ENCODE measurements around the gene LMLN.

Gene LMLN

DNA sequence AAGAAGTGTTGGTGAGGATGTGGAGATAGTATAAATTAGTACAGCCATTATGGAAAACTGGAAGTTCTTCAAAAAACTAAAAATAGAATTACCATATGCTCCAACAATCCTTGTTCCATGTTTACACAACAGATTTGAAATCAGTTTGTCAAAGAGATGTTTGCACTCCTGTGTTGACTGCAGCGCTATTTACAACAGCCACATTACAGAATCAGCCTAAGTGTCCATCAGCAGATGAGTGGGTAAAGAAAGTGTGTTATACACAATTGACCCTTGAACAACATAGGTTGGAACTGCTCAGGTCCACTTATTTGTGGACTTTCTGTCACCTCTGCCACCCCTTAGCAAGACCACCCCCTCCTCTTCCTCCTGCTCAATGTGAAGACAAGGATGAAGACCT, 34.7 kb downstream of the LMLN start:
- Histone ChIP-seq H3K36me3 (ENCODE audit: insufficient read depth, low read depth, low read length) (no peaks in the 10 kb centered on the region), H3K4me1 (ENCODE audit: insufficient read depth, low read length) (no peaks in the 10 kb centered on the region), H3K4me3 (ENCODE audit: low read length) (no peak overlapping the region), H3K27ac (ENCODE audit: low read length) (no peak overlapping the region), H3K9me3 (ENCODE audit: insufficient read depth, low read depth, low read length) (no peaks in the 10 kb centered on the region), H3K9ac (ENCODE audit: low read depth, low read length) (no peak overlapping the region), H3K27me3 (ENCODE audit: insufficient read depth, low read length) (no peaks in the 10 kb centered on the region)

DNA sequence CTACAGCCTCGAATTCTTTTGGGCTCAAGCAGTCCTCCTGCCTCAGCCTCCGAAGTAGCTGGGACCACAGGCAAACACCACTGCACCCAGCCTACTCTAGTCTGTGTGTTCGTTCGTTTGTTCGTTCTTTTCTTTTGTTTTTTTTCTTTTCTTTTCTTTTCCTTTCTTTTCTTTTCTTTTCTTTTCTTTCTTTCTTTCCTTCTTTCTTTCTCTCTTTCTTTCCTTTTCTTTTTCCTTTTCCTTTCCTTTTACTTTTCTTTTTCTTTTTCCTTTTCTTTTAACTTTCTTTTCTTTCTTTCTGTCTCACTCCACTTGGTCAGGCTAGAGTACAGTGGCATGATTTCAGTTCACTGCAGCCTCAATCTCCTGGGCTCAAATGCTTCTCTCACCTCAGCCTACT, 36.8 kb downstream of the LMLN start:
- Histone ChIP-seq H3K4me1 (ENCODE audit: insufficient read depth, low read length) (no peaks in the 10 kb centered on the region), H3K9me3 (ENCODE audit: insufficient read depth, low read depth, low read length) (no peaks in the 10 kb centered on the region), H3K9ac (ENCODE audit: low read depth, low read length) (no peak overlapping the region), H3K36me3 (ENCODE audit: insufficient read depth, low read depth, low read length) (no peaks in the 10 kb centered on the region), H3K27ac (ENCODE audit: low read length) (no peak overlapping the region), H3K27me3 (ENCODE audit: insufficient read depth, low read length) (no peaks in the 10 kb centered on the region), H3K4me3 (ENCODE audit: low read length) (no peak overlapping the region)

DNA sequence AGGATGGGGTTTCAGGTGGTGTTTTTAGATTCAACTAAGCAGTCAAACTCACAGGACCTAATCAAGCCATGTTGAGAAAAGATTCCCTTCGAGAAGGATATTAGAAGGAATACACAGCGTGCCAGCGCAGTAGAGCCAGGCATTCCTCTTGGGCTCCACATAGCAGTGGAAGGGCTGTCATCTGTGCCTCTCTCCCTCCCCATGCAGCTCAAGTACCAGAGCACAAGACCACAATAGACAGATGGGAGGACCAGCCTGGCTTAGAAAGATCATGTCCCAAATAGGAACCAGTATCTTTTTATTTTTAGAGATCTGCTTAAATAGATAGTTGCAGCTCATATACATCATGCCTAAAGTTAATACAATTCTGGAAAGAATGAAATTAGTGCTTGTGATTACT, 37.9 kb downstream of the LMLN start:
- Histone ChIP-seq H3K27ac (ENCODE audit: low read length) (no peak overlapping the region), H3K27me3 (ENCODE audit: insufficient read depth, low read length) (no peaks in the 10 kb centered on the region), H3K4me3 (ENCODE audit: low read length) (no peak overlapping the region), H3K4me1 (ENCODE audit: insufficient read depth, low read length) (no peaks in the 10 kb centered on the region), H3K36me3 (ENCODE audit: insufficient read depth, low read depth, low read length) (no peaks in the 10 kb centered on the region), H3K9ac (ENCODE audit: low read depth, low read length) (no peak overlapping the region), H3K9me3 (ENCODE audit: insufficient read depth, low read depth, low read length) (no peaks in the 10 kb centered on the region)

DNA sequence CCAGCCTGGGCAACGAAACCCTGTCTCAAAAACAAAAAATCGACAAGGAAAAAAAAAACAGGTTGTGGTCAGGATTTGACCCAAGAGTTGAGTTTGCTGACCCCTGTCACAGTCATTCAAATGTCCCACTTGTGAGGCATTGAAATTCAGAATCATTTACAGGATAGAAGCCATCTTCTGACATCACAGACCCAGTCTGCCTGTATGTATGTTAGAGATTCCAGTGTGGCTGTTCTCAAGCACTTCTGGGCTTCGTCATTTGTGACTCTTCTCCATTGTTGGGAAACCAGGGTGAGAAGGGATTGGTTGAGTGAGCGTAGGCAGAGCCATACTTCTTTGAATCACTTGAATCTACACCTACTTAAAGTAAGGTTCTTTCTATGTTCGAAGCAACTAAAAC, 57.1 kb downstream of the LMLN start:
- Histone ChIP-seq H3K9me3 (ENCODE audit: insufficient read depth, low read depth, low read length) (no peaks in the 10 kb centered on the region), H3K4me3 (ENCODE audit: low read length) (no peak overlapping the region), H3K27ac (ENCODE audit: low read length) (no peak overlapping the region), H3K36me3 (ENCODE audit: insufficient read depth, low read depth, low read length) (no peaks in the 10 kb centered on the region), H3K9ac (ENCODE audit: low read depth, low read length) (no peak overlapping the region), H3K27me3 (ENCODE audit: insufficient read depth, low read length) (no peaks in the 10 kb centered on the region), H3K4me1 (ENCODE audit: insufficient read depth, low read length) (no peaks in the 10 kb centered on the region)

DNA sequence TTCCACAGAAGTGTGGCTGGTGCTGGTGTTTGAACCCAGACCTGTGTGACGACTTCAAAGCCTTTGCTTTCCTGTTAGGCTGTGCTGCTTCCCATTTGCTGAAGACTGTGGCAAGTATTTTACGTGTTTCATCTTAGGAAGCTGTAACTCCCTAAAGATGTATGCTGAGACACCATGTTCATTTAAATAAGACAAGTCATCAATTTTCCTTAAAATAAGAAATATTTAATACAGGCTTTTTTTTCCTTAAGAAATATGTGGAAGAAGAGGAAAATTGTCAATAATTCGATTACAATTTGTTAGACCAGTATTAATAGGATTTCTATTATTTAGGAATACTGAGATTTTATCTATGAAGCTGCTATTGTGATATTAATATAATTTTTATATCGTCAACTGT, 58.4 kb downstream of the LMLN start:
- Histone ChIP-seq H3K36me3 (ENCODE audit: insufficient read depth, low read depth, low read length) (no peaks in the 10 kb centered on the region), H3K4me1 (ENCODE audit: insufficient read depth, low read length) (no peaks in the 10 kb centered on the region), H3K9ac (ENCODE audit: low read depth, low read length) (no peak overlapping the region), H3K27ac (ENCODE audit: low read length) (no peak overlapping the region), H3K4me3 (ENCODE audit: low read length) (no peak overlapping the region), H3K9me3 (ENCODE audit: insufficient read depth, low read depth, low read length) (no peaks in the 10 kb centered on the region), H3K27me3 (ENCODE audit: insufficient read depth, low read length) (no peaks in the 10 kb centered on the region)

DNA sequence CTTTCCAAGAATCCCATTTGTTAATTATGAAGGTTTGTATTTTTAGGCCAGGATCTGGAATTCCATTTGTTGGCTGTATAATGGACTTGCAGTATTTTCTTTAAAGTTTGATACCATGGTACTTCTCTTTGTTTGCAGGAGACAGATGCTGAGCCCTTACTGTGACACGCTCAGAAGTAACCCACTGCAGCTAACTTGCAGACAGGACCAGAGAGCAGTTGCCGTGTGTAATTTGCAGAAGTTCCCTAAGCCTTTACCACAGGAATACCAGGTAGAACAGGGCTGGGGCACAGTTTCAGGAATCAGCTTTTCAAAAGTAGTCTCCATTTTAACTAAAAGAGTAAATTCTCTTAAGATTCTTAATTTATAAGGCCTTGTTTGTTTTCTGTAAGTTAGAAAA, 59.1 kb downstream of the LMLN start:
- no peak overlapping the region for H3K9ac ChIP-seq (ENCODE audit: low read depth, low read length)
- H3K4me1 ChIP-seq (ENCODE audit: insufficient read depth, low read length) = no peaks in the 10 kb centered on the region
- H3K9me3 ChIP-seq (ENCODE audit: insufficient read depth, low read depth, low read length) = no peaks in the 10 kb centered on the region

DNA sequence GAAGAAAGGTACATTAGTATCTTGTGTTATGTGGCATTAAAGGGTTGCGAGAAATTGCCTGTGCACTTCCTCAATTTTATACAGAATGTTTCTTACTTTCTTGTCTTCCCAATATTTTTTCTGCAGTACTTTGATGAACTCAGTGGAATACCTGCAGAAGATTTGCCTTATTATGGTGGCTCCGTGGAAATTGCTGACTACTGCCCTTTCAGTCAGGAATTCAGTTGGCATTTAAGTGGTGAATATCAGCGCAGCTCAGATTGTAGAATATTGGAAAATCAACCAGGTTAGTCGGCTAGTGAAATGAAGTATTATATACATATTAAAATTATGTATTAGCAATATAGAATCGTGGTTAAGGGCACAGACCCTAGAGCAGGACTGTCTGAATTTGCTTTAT, 61.3 kb downstream of the LMLN start:
- H3K36me3 ChIP-seq (ENCODE audit: insufficient read depth, low read depth, low read length) = no peaks in the 10 kb centered on the region
- H3K4me1 ChIP-seq (ENCODE audit: insufficient read depth, low read length) = no peaks in the 10 kb centered on the region
- no peak overlapping the region for H3K9ac ChIP-seq (ENCODE audit: low read depth, low read length)
- H3K4me3 ChIP-seq (ENCODE audit: low read length) = no peak overlapping the region
- H3K9me3 ChIP-seq (ENCODE audit: insufficient read depth, low read depth, low read length) = no peaks in the 10 kb centered on the region
- H3K27me3 ChIP-seq (ENCODE audit: insufficient read depth, low read length) = no peaks in the 10 kb centered on the region
- H3K27ac ChIP-seq (ENCODE audit: low read length) = no peak overlapping the region

More for the DNA sequence above, 59.1 kb downstream of the LMLN start:
- Histone ChIP-seq H3K36me3 (ENCODE audit: insufficient read depth, low read depth, low read length) (no peaks in the 10 kb centered on the region), H3K27me3 (ENCODE audit: insufficient read depth, low read length) (no peaks in the 10 kb centered on the region), H3K27ac (ENCODE audit: low read length) (no peak overlapping the region), H3K4me3 (ENCODE audit: low read length) (no peak overlapping the region)

DNA sequence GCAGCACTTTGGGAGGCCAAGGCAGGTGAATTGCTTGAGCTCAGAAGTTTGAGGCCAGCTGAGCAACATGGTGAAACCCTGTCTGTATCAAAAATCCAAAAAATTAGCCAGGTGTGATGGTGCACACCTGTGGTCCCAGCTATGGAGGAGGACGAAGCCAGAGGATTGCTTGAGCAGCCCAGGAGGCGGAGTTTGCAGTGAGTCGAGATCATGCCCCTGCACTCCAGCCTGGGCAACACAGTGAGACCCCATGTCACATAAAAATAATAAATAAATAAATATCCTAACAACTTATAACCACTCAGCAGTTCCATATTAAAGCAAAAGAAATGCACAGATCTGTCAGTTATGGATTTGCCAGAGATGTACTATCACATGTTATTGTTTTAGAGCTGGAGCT, 62.6 kb downstream of the LMLN start:
- no peaks in the 10 kb centered on the region for H3K9me3 ChIP-seq (ENCODE audit: insufficient read depth, low read depth, low read length)
- H3K4me1 ChIP-seq (ENCODE audit: insufficient read depth, low read length) = no peaks in the 10 kb centered on the region
- no peak overlapping the region for H3K4me3 ChIP-seq (ENCODE audit: low read length)
- H3K27me3 ChIP-seq (ENCODE audit: insufficient read depth, low read length) = no peaks in the 10 kb centered on the region
- no peaks in the 10 kb centered on the region for H3K36me3 ChIP-seq (ENCODE audit: insufficient read depth, low read depth, low read length)
- no peak overlapping the region for H3K27ac ChIP-seq (ENCODE audit: low read length)
- H3K9ac ChIP-seq (ENCODE audit: low read depth, low read length) = no peak overlapping the region

DNA sequence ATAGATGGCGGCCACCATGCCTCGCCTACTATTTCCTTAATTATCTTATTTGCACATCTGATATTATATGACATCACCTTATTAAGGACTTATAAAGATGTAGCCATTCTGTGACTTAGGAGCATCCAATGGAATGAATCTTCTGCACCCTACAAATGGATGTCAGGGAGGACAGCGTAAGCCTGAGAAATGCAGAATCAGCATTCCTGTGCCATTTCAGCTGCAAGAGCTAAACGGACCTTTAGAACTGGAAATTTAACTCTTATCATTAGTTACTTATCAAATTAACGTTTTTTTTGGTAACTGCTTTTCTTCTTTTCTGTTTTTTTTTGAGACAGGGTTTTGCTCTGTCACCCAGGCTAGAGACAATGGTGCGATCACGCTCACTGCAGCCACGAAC, 65.6 kb downstream of the LMLN start:
- Histone ChIP-seq H3K4me3 (ENCODE audit: low read length) (no peak overlapping the region), H3K4me1 (ENCODE audit: insufficient read depth, low read length) (no peaks in the 10 kb centered on the region), H3K36me3 (ENCODE audit: insufficient read depth, low read depth, low read length) (no peaks in the 10 kb centered on the region), H3K27me3 (ENCODE audit: insufficient read depth, low read length) (no peaks in the 10 kb centered on the region), H3K27ac (ENCODE audit: low read length) (no peak overlapping the region), H3K9ac (ENCODE audit: low read depth, low read length) (no peak overlapping the region), H3K9me3 (ENCODE audit: insufficient read depth, low read depth, low read length) (no peaks in the 10 kb centered on the region)

DNA sequence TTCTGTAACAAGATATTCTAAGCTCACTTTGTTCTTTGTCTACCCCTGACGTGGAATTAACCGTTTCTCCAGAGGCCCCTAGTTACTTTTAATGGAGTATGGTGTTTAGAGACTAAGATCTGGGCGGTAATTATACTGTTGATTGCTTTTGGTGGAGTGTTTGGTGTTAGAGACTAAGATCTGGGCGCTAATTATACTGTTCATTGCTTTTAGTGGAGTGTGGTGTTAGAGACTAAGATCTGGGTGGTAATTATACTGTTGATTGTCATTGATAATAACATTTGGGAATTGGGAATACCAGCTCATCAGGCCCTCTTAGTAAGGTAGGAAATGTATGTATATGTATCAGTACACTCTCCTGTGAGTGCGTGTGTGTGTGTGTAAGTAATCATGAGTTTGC, 66.6 kb downstream of the LMLN start:
- H3K4me3 ChIP-seq (ENCODE audit: low read length) = no peak overlapping the region
- no peaks in the 10 kb centered on the region for H3K27me3 ChIP-seq (ENCODE audit: insufficient read depth, low read length)
- no peak overlapping the region for H3K9ac ChIP-seq (ENCODE audit: low read depth, low read length)
- H3K36me3 ChIP-seq (ENCODE audit: insufficient read depth, low read depth, low read length) = no peaks in the 10 kb centered on the region
- H3K9me3 ChIP-seq (ENCODE audit: insufficient read depth, low read depth, low read length) = no peaks in the 10 kb centered on the region
- H3K27ac ChIP-seq (ENCODE audit: low read length) = no peak overlapping the region
- no peaks in the 10 kb centered on the region for H3K4me1 ChIP-seq (ENCODE audit: insufficient read depth, low read length)

DNA sequence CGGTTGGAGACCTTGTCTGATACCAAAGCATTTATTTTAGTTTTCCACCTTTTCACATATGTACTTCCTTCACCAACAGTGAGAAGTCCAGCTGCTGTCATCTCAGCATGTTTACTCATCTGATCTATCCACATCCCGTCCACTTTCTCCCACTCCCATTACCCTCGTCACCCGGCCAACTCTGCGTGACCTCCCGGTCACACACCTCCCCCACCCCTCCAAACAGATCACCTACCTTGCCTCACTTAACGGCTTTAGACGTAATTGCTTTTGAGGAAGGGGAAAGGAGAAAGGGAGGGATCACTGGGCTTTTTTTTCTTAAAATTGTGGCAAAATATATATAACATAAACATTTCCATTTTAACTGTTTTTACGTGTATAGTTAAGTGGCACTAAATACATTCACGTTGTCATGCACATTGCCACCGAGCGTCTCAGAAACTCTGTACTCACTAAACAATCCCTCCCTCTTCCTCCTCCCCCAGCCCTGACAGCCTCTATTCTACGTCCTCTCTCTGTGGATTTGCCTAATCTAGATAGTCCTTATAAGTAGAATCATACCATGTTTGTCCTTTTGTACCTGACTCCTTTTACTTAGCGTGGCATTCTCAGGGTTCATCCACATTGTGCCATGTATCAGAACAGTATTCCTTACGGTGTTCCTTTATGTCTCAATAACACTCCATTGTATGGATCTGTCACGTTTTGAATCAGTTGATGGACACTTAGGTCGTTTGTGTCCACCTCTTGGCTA, 67.2 kb downstream of the LMLN start:
- H3K27ac ChIP-seq (ENCODE audit: low read length) = no peak overlapping the region
- H3K4me1 ChIP-seq (ENCODE audit: insufficient read depth, low read length) = no peaks in the 10 kb centered on the region
- no peak overlapping the region for H3K9ac ChIP-seq (ENCODE audit: low read depth, low read length)

DNA sequence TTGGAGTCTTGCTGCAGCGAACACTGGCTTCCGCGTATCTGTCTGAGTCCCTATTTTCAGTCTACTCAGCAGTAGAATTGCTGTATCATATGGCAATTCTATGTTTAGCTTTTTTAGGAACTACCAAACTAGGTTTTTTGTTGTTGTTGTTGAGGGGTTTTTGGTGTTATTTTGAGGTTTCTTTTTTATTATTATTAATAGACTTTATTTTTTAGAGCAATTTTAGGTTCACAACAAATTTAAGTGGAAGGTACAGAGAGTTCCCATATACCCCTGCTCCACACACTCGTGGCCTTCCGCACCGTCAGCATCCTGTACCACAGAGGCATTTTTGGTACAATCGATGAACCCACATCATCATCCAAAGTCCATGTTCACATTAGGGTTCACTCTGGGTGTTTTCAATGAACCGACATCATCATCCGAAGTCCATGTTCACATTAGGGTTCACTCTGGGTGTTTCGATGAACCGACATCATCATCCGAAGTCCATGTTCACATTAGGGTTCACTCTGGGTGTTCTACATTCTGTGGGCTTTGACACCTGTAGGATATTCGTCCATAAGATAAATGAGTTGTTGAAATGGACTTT, 67.9 kb downstream of the LMLN start:
- no peak overlapping the region for H3K9ac ChIP-seq (ENCODE audit: low read depth, low read length)

More for the DNA sequence above, 67.2 kb downstream of the LMLN start:
- no peaks in the 10 kb centered on the region for H3K27me3 ChIP-seq (ENCODE audit: insufficient read depth, low read length)
- H3K4me3 ChIP-seq (ENCODE audit: low read length) = no peak overlapping the region
- no peaks in the 10 kb centered on the region for H3K9me3 ChIP-seq (ENCODE audit: insufficient read depth, low read depth, low read length)
- H3K36me3 ChIP-seq (ENCODE audit: insufficient read depth, low read depth, low read length) = no peaks in the 10 kb centered on the region

More for the DNA sequence above, 67.9 kb downstream of the LMLN start:
- H3K4me3 ChIP-seq (ENCODE audit: low read length) = no peak overlapping the region
- no peaks in the 10 kb centered on the region for H3K9me3 ChIP-seq (ENCODE audit: insufficient read depth, low read depth, low read length)
- no peaks in the 10 kb centered on the region for H3K27me3 ChIP-seq (ENCODE audit: insufficient read depth, low read length)
- H3K27ac ChIP-seq (ENCODE audit: low read length) = no peak overlapping the region
- no peaks in the 10 kb centered on the region for H3K36me3 ChIP-seq (ENCODE audit: insufficient read depth, low read depth, low read length)
- no peaks in the 10 kb centered on the region for H3K4me1 ChIP-seq (ENCODE audit: insufficient read depth, low read length)

Measured in iPS-20b (cell line).